Measurements from ENCODE around the gene RORB.

The RORB gene

DNA sequence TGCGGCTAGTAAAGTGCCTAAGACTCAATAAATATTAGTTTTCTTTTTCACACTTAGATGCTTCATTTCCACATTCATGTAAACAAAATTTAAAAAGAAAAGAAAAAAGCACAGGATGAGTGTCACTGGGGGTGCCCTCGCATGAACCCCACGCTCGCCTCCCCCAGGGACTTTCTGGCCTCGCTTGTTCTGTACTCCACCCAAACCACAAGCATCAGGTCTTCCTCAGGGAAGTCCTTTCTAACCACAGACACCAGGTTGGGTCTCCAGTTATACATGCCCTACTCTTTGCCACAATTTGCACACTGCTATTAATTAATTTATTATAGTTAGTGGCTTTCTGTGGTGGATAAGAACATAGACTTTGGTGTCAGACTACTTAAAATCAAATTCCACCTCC lies 92.4 kb downstream of the RORB start:
- DNase-seq (ENCODE audit: low spot score): no peak
- in situ Hi-C loops (cut with MboI; ENCODE audit: low sequenced_read_pairs, unreplicated experiment): no loop called here
- TF ChIP-seq, protein P1, sequence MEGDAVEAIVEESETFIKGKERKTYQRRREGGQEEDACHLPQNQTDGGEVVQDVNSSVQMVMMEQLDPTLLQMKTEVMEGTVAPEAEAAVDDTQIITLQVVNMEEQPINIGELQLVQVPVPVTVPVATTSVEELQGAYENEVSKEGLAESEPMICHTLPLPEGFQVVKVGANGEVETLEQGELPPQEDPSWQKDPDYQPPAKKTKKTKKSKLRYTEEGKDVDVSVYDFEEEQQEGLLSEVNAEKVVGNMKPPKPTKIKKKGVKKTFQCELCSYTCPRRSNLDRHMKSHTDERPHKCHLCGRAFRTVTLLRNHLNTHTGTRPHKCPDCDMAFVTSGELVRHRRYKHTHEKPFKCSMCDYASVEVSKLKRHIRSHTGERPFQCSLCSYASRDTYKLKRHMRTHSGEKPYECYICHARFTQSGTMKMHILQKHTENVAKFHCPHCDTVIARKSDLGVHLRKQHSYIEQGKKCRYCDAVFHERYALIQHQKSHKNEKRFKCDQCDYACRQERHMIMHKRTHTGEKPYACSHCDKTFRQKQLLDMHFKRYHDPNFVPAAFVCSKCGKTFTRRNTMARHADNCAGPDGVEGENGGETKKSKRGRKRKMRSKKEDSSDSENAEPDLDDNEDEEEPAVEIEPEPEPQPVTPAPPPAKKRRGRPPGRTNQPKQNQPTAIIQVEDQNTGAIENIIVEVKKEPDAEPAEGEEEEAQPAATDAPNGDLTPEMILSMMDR (IDR thresholded peaks at IDR 0.05; ENCODE audit: borderline replicate concordance, control extremely low read depth, extremely low read depth, insufficient read depth, missing control alignments): no peak

DNA sequence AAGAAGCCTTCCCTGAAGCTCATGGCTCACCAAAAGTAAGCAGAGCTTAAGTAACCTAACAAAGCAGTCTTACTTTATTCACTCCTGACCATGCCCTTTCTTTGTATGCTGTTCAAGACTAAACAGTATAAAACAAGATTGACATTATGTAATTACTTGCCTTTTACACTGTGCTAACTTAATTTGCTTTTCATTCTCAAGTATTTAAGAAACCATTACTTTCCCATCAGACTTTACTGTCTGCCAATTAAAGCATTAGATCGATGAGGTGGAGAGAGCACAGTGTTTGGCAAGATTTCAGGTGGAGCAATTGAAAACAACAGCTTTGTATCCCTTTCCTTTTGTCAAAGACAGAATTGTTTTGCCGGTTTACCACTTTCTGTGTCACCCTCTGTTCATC lies 98.2 kb downstream of the RORB start:
- TF ChIP-seq, protein P1 (IDR thresholded peaks at IDR 0.05; ENCODE audit: borderline replicate concordance, control extremely low read depth, extremely low read depth, insufficient read depth, missing control alignments): no peak
- no peak for DNase-seq (ENCODE audit: low spot score)
- in situ Hi-C loops (cut with MboI; ENCODE audit: low sequenced_read_pairs, unreplicated experiment): no loop called here

DNA sequence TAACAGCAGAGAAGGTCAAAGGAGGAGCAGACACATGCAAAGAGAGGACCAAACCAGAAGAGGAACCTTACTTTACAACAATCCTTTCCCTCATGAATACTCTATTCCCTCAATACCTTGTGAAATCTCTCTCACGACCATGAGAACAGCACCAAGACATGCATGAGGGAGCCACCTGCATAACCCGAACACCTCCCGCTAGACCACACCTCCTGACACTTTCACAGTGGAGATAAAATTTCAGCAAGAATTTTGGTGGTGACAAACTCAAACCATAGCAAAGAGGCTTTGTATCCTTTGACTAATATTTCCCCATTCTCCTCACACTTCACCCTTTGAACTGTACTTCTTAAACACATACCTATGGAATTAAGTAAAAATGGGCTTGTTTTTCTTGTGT lies 101.7 kb downstream of the RORB start:
- DNase-seq (ENCODE audit: low spot score): no peak
- TF ChIP-seq, protein P1 (IDR thresholded peaks at IDR 0.05; ENCODE audit: borderline replicate concordance, control extremely low read depth, extremely low read depth, insufficient read depth, missing control alignments): no peak
- in situ Hi-C loops (cut with MboI; ENCODE audit: low sequenced_read_pairs, unreplicated experiment): no loop called here

DNA sequence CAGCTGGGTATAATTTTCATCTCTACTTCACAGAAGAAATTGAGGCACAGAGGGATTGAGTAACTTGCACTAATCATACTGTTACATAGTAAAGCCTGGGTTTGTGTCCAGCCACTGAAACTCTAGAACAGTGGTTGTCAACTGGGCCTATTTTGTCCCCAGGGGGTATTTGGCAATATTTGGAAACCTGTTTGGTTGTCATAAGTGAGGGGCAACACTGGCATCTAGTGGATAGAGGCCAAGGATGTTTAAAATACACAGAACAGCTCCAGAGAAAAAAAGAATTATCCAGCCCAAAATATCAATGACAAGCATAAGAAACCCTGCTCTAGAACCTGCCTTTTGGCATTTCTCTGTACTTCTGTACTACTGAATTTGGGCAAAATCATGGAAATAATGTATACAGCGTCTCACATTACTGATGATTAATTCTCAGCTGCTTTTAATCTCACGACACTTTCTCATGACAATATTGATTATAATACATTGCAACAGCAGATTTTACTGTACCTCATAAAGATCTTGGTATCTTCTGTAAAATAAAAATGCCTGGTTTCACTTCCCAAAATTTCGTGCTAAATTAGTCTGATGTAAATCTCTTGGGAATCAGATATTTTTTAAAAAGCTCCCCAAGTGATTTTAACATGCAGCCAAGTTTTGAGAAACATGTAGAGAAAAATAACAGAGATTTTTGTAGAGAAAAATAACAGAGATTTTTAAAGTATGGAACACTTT lies 112.7 kb downstream of the RORB start:
- in situ Hi-C loops (cut with MboI; ENCODE audit: low sequenced_read_pairs, unreplicated experiment): no loop called here
- TF ChIP-seq, protein P1 (IDR thresholded peaks at IDR 0.05; ENCODE audit: borderline replicate concordance, control extremely low read depth, extremely low read depth, insufficient read depth, missing control alignments): no peak
- DNase-seq (ENCODE audit: low spot score): no peak

DNA sequence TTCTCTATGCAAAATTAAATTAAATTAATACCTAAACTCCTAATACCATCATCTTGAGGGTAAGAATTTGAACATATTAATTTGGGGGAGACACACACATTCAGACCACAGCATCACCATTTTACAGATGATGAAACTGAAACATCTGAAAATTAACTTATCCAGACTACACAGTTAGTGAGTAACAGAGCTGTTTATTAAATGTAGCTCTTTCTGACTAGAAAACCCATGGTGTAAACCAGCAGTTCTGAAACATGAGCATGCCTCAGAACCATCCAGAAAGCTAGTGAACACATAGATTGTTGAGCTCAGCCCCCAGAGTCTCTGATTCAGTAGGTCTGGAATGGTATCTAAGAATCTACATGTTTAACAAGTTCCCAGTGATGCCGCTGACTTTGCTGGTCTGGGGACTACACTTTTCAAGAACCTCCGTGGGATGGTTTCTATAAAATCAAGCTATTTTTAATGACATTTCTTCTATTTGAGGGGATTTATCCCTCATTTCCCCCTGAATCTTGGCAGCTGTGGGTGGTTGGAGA lies 113.5 kb downstream of the RORB start:
- no peak for DNase-seq (ENCODE audit: low spot score)
- TF ChIP-seq, protein P1 (IDR thresholded peaks at IDR 0.05; ENCODE audit: borderline replicate concordance, control extremely low read depth, extremely low read depth, insufficient read depth, missing control alignments): no peak
- in situ Hi-C loops (cut with MboI; ENCODE audit: low sequenced_read_pairs, unreplicated experiment): no loop called here

DNA sequence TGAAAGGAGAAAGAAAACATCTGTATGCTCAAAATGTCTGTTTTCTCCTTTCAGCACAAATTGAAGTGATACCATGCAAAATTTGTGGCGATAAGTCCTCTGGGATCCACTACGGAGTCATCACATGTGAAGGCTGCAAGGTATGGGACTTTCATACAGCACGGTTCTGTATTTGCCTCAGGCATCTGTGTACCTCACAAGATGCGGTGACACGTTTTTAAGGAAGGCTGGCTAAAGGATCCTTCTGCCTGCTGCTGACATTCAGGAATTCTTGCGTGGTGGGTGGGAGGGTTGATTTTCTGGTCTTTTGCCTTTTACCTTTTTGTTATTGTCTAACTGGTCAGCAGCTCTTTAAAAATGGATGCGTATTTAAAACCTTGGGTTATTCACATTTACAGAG lies 133.1 kb downstream of the RORB start:
- in situ Hi-C loops (cut with MboI; ENCODE audit: low sequenced_read_pairs, unreplicated experiment): no loop called here
- no peak for DNase-seq (ENCODE audit: low spot score)
- TF ChIP-seq, protein P1 (IDR thresholded peaks at IDR 0.05; ENCODE audit: borderline replicate concordance, control extremely low read depth, extremely low read depth, insufficient read depth, missing control alignments): no peak
